ENCODE data around the gene CACNA1C.

GRCh38 chr12:2645460-2645859 lies 592.7 kb downstream of the CACNA1C start:
- no peak for TF ChIP-seq POLR2A (IDR thresholded peaks at IDR 0.05)
- TF ChIP-seq CTCF (IDR thresholded peaks at IDR 0.05) = no peak

Measured in esophagus squamous epithelium (tissue), 4 donors.